K562 (cell line): Measurements from ENCODE around the gene HTT-AS. TPM values are rescaled to one million over a fixed set of nuclear protein-coding genes. Genes with fewer than 3 reads are reported as not detected.

Source experiments
- ETV1 ChIP-seq: fragments of 450-650 bp; conservative IDR thresholded peaks from 2 replicates; pipeline ENCODE4 v1.6.1; 2016; ENCODE audit warnings: missing genetic modification characterization, control low read depth, low read depth, missing compliant biosample characterization
- IRF1 ChIP-seq: sonication (generic); formaldehyde crosslinking; IDR thresholded peaks from 2 replicates; pipeline ENCODE4 v1.8.0; 2022; ENCODE audit warnings: missing genetic modification reagents, mild to moderate bottlenecking, borderline replicate concordance
- MXI1 ChIP-seq: IDR thresholded peaks from 2 replicates; pipeline ENCODE4 v1.6.1; 2011; ENCODE audit warnings: low read depth, mild to moderate bottlenecking, improper control_type of control experiment, low read length
- PHB2 ChIP-seq: fragments of 450-650 bp; IDR thresholded peaks from 2 replicates; pipeline ENCODE4 v1.6.1; 2017; ENCODE audit warnings: low read depth
- RBM14 ChIP-seq: fragments of 200-400 bp; formaldehyde crosslinking; IDR thresholded peaks from 2 replicates; pipeline ENCODE4 v1.6.1; 2018; ENCODE audit warnings: low read depth, mild to moderate bottlenecking, low read length, moderate library complexity, borderline replicate concordance; ENCODE audit not compliant: insufficient read depth
- TARDBP ChIP-seq: fragments of 450-650 bp; IDR thresholded peaks from 2 replicates; pipeline ENCODE4 v1.6.1; 2016
- THAP7 ChIP-seq: fragments of 250-450 bp; sonication (Bioruptor Pico); IDR thresholded peaks from 2 replicates; pipeline ENCODE4 v1.5.0; 2021
- YBX1 ChIP-seq: fragments of 450-650 bp; IDR thresholded peaks from 2 replicates; pipeline ENCODE4 v1.7.1; 2016; ENCODE audit warnings: mild to moderate bottlenecking
- ZBTB26 ChIP-seq: fragments of 450-650 bp; formaldehyde crosslinking; IDR thresholded peaks from 2 replicates; pipeline ENCODE4 v1.4.0; 2022; ENCODE audit warnings: missing genetic modification characterization
- ZNF551 ChIP-seq: fragments of 250-450 bp; sonication (Bioruptor Pico); IDR thresholded peaks from 2 replicates; pipeline ENCODE4 v1.5.0; 2021; ENCODE audit warnings: mild to moderate bottlenecking, moderate library complexity
- polyA plus RNA-seq, 8 experiments: library from polyadenylated mRNA; depleted of rRNA in 4 of 8; stranded (reverse) in 5 of 8; unstranded in 3 of 8; fragments of >200 nt; fragmentation: Nextera tagmentation in 2 of 8; fragmentation: Illumina TruSeq in 1 of 8; extraction: Ambion mirVana in 2 of 8; extraction: Trizol in 1 of 8; gene quantifications; 2 replicates each; pipeline versions ENCODE4 v1.2.1 to v1.2.3, GENCODE V29; 2011 to 2014; ENCODE audit warnings: inconsistent platforms in 1 of 8, missing spikeins in 1 of 8
- total RNA-seq, 7 experiments: library from RNA; depleted of rRNA in 6 of 7; stranded (reverse); fragments of >200 nt in 6 of 7; fragmentation: Illumina TruSeq in 2 of 7; extraction: Trizol in 2 of 7; gene quantifications; 2 replicates each; pipeline versions ENCODE4 v1.2.1 to v1.2.3, GENCODE V29; 2011 to 2021; ENCODE audit warnings: low replicate concordance in 1 of 7
- TF ChIP-seq, protein P1 (sequence below): fragments of 450-650 bp; IDR thresholded peaks from 2 replicates; pipeline ENCODE4 v1.6.1; 2016; ENCODE audit warnings: missing biosample characterization, missing genetic modification characterization
- TF ChIP-seq, protein P2 (sequence below): fragments of 450-650 bp; formaldehyde crosslinking; IDR thresholded peaks from 2 replicates; pipeline ENCODE4 v1.4.0; 2022; ENCODE audit warnings: missing genetic modification characterization
- TF ChIP-seq, protein P3 (sequence below): fragments of 250-450 bp; sonication (Bioruptor Pico); IDR thresholded peaks from 2 replicates; pipeline ENCODE4 v1.5.1; 2021; ENCODE audit warnings: mild to moderate bottlenecking
- TF ChIP-seq, protein P4 (sequence below), 2 experiments: fragments of 450-650 bp in 1 of 2; sonication (generic) in 1 of 2; formaldehyde crosslinking in 1 of 2; IDR thresholded peaks in 1 of 2; conservative IDR thresholded peaks in 1 of 2; 2 replicates each; pipeline versions ENCODE4 v1.6.1 to v1.8.1; 2016 to 2023; ENCODE audit warnings: mild to moderate bottlenecking in 2 of 2, moderate library complexity in 2 of 2, inconsistent platforms in 1 of 2, missing genetic modification reagents in 1 of 2
- TF ChIP-seq, protein P5 (sequence below): conservative IDR thresholded peaks from 2 replicates; pipeline ENCODE4 v1.6.1; 2011; ENCODE audit warnings: low read depth, mild to moderate bottlenecking, low read length; ENCODE audit not compliant: control insufficient read depth

Gene HTT-AS
- total and polyA plus RNA-seq, 9 of the 15 experiments (the other 6 are each of a cell fraction or from before 2014, with no cell fraction given) = not detected

GRCh38 chr4:3074078-3074845 is at the start of gene HTT-AS, which contains the start of gene HTT (continued):
- TF ChIP-seq RBM14 (no peak), THAP7 (CRISPR knock-in tag) (no peak), PHB2 (no peak), ZBTB26 (CRISPR knock-in tag) (0 out of 2 replicates have a peak, but pooled peaks have one; percentile 47), YBX1 (no peak), MXI1 (no peak), ZNF551 (CRISPR knock-in tag) (no peak), IRF1 (CRISPR knock-in tag) (no peak), TARDBP (0 out of 2 replicates have a peak, but pooled peaks have one; percentile 43), ETV1 (tag) (no peak)
- TF ChIP-seq, protein P1, sequence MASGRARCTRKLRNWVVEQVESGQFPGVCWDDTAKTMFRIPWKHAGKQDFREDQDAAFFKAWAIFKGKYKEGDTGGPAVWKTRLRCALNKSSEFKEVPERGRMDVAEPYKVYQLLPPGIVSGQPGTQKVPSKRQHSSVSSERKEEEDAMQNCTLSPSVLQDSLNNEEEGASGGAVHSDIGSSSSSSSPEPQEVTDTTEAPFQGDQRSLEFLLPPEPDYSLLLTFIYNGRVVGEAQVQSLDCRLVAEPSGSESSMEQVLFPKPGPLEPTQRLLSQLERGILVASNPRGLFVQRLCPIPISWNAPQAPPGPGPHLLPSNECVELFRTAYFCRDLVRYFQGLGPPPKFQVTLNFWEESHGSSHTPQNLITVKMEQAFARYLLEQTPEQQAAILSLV (tag) = no peak
- TF ChIP-seq, protein P2, sequence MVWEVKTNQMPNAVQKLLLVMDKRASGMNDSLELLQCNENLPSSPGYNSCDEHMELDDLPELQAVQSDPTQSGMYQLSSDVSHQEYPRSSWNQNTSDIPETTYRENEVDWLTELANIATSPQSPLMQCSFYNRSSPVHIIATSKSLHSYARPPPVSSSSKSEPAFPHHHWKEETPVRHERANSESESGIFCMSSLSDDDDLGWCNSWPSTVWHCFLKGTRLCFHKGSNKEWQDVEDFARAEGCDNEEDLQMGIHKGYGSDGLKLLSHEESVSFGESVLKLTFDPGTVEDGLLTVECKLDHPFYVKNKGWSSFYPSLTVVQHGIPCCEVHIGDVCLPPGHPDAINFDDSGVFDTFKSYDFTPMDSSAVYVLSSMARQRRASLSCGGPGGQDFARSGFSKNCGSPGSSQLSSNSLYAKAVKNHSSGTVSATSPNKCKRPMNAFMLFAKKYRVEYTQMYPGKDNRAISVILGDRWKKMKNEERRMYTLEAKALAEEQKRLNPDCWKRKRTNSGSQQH (CRISPR knock-in tag) = 0 out of 2 replicates have a peak, but pooled peaks have one; percentile 67
- TF ChIP-seq, protein P3, sequence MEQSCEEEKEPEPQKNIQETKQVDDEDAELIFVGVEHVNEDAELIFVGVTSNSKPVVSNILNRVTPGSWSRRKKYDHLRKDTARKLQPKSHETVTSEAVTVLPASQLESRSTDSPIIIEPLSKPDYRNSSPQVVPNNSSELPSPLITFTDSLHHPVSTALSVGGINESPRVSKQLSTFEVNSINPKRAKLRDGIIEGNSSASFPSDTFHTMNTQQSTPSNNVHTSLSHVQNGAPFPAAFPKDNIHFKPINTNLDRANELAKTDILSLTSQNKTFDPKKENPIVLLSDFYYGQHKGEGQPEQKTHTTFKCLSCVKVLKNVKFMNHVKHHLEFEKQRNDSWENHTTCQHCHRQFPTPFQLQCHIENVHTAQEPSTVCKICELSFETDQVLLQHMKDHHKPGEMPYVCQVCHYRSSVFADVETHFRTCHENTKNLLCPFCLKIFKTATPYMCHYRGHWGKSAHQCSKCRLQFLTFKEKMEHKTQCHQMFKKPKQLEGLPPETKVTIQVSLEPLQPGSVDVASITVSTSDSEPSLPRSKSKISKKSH = no peak
- TF ChIP-seq, protein P4, sequence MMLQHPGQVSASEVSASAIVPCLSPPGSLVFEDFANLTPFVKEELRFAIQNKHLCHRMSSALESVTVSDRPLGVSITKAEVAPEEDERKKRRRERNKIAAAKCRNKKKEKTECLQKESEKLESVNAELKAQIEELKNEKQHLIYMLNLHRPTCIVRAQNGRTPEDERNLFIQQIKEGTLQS (IDR thresholded peaks at IDR 0.05) = no peak
- TF ChIP-seq, protein P4 (CRISPR knock-in tag; conservative IDR thresholded peaks at IDR 0.05) = no peak
- TF ChIP-seq, protein P5, sequence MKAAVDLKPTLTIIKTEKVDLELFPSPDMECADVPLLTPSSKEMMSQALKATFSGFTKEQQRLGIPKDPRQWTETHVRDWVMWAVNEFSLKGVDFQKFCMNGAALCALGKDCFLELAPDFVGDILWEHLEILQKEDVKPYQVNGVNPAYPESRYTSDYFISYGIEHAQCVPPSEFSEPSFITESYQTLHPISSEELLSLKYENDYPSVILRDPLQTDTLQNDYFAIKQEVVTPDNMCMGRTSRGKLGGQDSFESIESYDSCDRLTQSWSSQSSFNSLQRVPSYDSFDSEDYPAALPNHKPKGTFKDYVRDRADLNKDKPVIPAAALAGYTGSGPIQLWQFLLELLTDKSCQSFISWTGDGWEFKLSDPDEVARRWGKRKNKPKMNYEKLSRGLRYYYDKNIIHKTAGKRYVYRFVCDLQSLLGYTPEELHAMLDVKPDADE = no peak
